DOHH2 (cell line): ENCODE results near the gene TP53I11.
A peak's percentile ranks its signal among the peaks of the same experiment; 100 is the strongest.

Source experiments
- H3F3A ChIP-seq: fragments of 200-600 bp; sonication (generic), shearing (Covaris generic); 2 replicates; pipeline ENCODE4 v1.6.0; 2016; ENCODE audit warnings: antibody characterized with exemption, mild to moderate bottlenecking; ENCODE audit not compliant: control insufficient read depth, insufficient read depth
- H3K27ac ChIP-seq: fragments of 200-600 bp; sonication (generic); 2 replicates; pipeline ENCODE4 v1.5.1; 2014; ENCODE audit warnings: low read depth, mild to moderate bottlenecking, low read length, moderate library complexity
- H3K27me3 ChIP-seq: fragments of 200-600 bp; sonication (generic); 2 replicates; pipeline ENCODE4 v1.6.1; 2014; ENCODE audit warnings: mild to moderate bottlenecking, low read length, mixed read lengths; ENCODE audit not compliant: control insufficient read depth
- H3K36me3 ChIP-seq: fragments of 200-600 bp; sonication (generic); 2 replicates; pipeline ENCODE4 v1.6.1; 2014; ENCODE audit warnings: mild to moderate bottlenecking, low read length, moderate library complexity, mixed read lengths; ENCODE audit not compliant: control insufficient read depth
- H3K4me1 ChIP-seq: fragments of 200-600 bp; sonication (generic); 2 replicates; pipeline ENCODE4 v1.6.1; 2014; ENCODE audit warnings: mild to moderate bottlenecking, low read length, mixed read lengths; ENCODE audit not compliant: control insufficient read depth
- H3K4me2 ChIP-seq: fragments of 200-600 bp; sonication (generic); 2 replicates; pipeline ENCODE4 v1.6.0; 2014; ENCODE audit warnings: mild to moderate bottlenecking, low read length, moderate library complexity
- H3K4me3 ChIP-seq: fragments of 200-600 bp; sonication (generic); 2 replicates; pipeline ENCODE4 v1.5.1; 2014; ENCODE audit warnings: mild to moderate bottlenecking, low read length, mixed read lengths
- H3K79me2 ChIP-seq: fragments of 200-600 bp; sonication (generic); 2 replicates; pipeline ENCODE4 v1.6.1; 2014; ENCODE audit warnings: mild to moderate bottlenecking, low read length, mixed read lengths; ENCODE audit not compliant: control insufficient read depth
- H3K9me2 ChIP-seq: fragments of 200-600 bp; sonication (generic); replicated peaks from 2 replicates; pipeline ENCODE4 v1.6.1; 2014; ENCODE audit warnings: mild to moderate bottlenecking, low read length, mixed read lengths; ENCODE audit not compliant: control insufficient read depth
- H3K9me3 ChIP-seq: fragments of 200-600 bp; sonication (generic); 2 replicates; pipeline ENCODE4 v1.6.1; 2014; ENCODE audit warnings: antibody characterized with exemption, low read length, mixed read lengths; ENCODE audit not compliant: control insufficient read depth, insufficient read depth
- H4K20me1 ChIP-seq: fragments of 200-600 bp; sonication (generic); 2 replicates; pipeline ENCODE4 v1.6.0; 2014; ENCODE audit warnings: low read depth, mild to moderate bottlenecking, antibody characterized with exemption, low read length, moderate library complexity; ENCODE audit not compliant: control insufficient read depth, insufficient read depth
- EZH2phosphoT487 ChIP-seq: fragments of 200-600 bp; sonication (generic); IDR thresholded peaks from 2 replicates; pipeline ENCODE4 v1.6.1; 2017; ENCODE audit warnings: borderline replicate concordance, mild to moderate bottlenecking, antibody characterized with exemption, low read length, moderate library complexity, mixed read lengths
- TF ChIP-seq, protein P1 (sequence below): fragments of 200-600 bp; sonication (generic); IDR thresholded peaks from one replicate; pipeline ENCODE4 v1.5.1; 2014; ENCODE audit warnings: antibody characterized with exemption, mild to moderate bottlenecking, low read depth, low read length; ENCODE audit not compliant: poor library complexity, severe bottlenecking

Gene TP53I11

DNA sequence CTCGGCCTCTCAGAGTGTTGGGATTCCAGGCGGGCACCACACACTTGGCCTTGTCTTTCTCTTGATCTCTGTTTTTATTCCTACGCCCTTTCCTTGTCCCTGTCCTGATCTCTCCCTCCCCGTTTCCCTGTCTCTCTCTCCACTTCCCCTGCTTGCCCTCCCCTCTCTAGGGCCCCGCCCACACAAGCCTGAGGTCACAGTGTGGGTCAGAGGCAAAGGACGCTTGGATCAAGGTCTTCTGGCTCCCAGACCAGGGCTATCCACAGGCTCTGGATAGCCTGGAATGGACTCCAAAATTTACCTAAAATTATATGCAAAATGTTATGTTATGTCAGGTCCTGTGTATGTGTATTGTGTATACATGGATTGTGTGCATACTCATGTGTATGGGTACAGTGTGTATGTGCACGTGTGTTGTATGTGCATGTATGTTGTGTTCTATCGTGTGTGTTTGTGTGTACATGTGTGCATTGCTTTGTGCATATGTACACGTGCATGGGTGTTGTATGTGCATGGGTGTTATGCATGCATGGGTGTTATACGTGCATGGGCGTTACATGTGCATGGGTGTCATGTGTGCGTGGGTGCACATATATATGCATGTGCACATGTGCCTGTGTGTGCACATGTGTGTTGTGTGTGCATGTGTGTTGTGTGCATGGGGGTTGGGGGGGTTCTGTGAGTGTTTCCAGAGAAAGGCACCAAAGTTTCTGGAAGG lies 38.3 kb downstream of the TP53I11 start:
- no peaks in the 10 kb centered on the region; the same call in 1 of the 2 replicates for H3F3A ChIP-seq
- H3K4me1 ChIP-seq = peaks cover 28% of the 10 kb centered on the region
- H3K4me2 ChIP-seq = no peak overlapping the region
- H3K27me3 ChIP-seq = no peaks in the 10 kb centered on the region
- TF ChIP-seq, protein P1, sequence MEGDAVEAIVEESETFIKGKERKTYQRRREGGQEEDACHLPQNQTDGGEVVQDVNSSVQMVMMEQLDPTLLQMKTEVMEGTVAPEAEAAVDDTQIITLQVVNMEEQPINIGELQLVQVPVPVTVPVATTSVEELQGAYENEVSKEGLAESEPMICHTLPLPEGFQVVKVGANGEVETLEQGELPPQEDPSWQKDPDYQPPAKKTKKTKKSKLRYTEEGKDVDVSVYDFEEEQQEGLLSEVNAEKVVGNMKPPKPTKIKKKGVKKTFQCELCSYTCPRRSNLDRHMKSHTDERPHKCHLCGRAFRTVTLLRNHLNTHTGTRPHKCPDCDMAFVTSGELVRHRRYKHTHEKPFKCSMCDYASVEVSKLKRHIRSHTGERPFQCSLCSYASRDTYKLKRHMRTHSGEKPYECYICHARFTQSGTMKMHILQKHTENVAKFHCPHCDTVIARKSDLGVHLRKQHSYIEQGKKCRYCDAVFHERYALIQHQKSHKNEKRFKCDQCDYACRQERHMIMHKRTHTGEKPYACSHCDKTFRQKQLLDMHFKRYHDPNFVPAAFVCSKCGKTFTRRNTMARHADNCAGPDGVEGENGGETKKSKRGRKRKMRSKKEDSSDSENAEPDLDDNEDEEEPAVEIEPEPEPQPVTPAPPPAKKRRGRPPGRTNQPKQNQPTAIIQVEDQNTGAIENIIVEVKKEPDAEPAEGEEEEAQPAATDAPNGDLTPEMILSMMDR = no peak
- no peak for TF ChIP-seq EZH2phosphoT487
- H3K4me3 ChIP-seq = no peak overlapping the region
- no peak overlapping the region for H3K27ac ChIP-seq
- no peaks in the 10 kb centered on the region for H3K9me3 ChIP-seq
- no peaks in the 10 kb centered on the region for H3K9me2 ChIP-seq
- no peaks in the 10 kb centered on the region for H3K79me2 ChIP-seq
- no peaks in the 10 kb centered on the region for H4K20me1 ChIP-seq
- H3K36me3 ChIP-seq = no peaks in the 10 kb centered on the region

DNA sequence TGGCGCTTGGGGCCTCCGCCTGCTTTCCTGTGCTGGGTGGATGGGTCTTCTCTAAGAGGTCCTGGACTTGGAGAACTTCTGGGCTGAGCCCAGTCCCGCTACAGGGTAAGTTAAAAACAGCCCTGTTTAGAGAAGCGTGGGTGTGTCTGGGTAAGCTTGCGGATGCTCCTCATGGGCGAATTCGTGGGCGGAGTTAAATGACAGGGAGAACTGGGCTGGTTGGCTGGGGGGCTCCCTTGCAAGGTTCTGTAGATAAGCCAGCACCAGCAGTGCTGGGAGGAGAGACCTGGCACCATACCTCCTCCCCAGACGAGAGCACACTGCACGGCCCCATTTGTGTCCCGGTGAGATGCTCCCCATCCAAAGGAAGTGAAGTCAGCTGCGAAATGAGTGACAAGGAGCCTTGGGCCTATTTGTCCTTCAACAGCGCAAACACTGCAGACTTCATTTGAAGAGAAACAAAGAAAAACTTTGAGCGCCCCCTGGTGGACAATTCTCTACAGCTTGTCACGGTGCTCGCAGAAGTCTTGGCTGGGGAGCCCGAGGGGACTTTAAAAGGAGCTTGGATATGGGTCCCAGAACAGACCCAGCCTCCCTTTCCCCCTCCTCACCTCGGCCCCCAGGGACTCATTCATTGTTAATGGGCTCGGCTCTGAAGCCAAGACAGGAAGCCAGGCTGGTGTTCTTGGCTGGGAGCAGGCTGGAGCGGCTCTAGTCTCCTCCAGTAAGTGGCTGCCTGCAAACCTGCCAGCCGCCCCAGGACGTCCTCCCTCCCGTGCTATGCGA lies 39.5 kb downstream of the TP53I11 start:
- Histone ChIP-seq H3K36me3 (no peaks in the 10 kb centered on the region), H4K20me1 (no peaks in the 10 kb centered on the region), H3K27ac (no peak overlapping the region), H3K4me1 (peaks cover 22% of the 10 kb centered on the region), H3K79me2 (no peaks in the 10 kb centered on the region), H3K4me3 (no peak overlapping the region), H3K4me2 (peak overlapping the region; percentile 8), H3K9me3 (no peaks in the 10 kb centered on the region), H3F3A (no peaks in the 10 kb centered on the region; the same call in 1 of the 2 replicates), H3K9me2 (no peaks in the 10 kb centered on the region), H3K27me3 (no peaks in the 10 kb centered on the region)
- TF ChIP-seq, protein P1 = peak; percentile 79
- TF ChIP-seq EZH2phosphoT487 = no peak

DNA sequence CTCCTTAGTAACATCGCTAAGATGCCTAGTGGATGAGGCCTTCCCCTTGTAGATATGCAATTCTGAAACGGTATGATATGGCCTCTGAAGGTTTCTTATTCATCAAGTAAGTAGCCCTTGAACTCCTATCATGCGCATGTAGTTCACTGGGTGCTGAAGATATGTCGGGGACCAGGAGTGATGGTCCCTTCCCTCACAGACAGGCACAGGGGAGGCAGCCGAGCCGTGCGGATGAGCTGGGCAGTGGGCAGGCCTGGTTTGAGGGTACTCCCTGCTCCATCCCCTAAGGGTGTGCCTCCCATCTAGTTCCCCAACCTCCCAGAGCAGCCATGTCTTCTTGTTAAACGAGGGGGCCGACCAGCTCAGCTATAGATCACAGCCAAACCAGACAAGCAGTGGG lies 40.1 kb downstream of the TP53I11 start:
- H3K79me2 ChIP-seq = no peaks in the 10 kb centered on the region
- no peaks in the 10 kb centered on the region for H3K9me2 ChIP-seq
- H3K9me3 ChIP-seq = no peaks in the 10 kb centered on the region
- H3K36me3 ChIP-seq = no peaks in the 10 kb centered on the region
- H3K27ac ChIP-seq = no peak overlapping the region
- no peak for TF ChIP-seq EZH2phosphoT487
- TF ChIP-seq, protein P1 = no peak
- H3F3A ChIP-seq = no peaks in the 10 kb centered on the region; the same call in 1 of the 2 replicates
- H4K20me1 ChIP-seq = no peaks in the 10 kb centered on the region
- H3K4me3 ChIP-seq = no peak overlapping the region
- no peak overlapping the region; the same call in 1 of the 2 replicates for H3K4me2 ChIP-seq
- H3K4me1 ChIP-seq = peaks cover 21% of the 10 kb centered on the region
- no peaks in the 10 kb centered on the region for H3K27me3 ChIP-seq
